NCI-H187 (cell line): Measurements from ENCODE around the gene MGLL.

Experiments
- DNase-seq, 2 experiments: peaks; one replicate each; lab custom pipeline; 2025; lab: John Stamatoyannopoulos, UW

The MGLL gene

DNA sequence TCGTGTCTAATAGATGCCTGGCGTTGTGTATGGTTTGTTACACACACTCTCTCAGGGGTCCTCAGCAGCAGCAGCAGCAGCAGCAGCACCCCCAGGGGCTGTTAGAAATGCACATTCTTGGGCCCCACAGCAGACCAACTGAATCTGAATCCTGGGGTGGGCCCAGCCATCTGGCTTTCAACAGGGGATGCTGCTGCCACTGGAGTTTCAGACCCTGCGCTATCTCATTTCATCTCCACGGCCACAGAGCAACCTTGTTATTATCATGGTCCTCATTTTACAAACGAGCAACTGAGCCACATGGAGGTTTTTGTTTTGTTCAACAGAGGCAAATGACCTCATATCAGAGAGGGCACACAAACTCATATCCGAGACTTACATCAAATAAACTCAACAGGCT lies 47.7 kb downstream of the MGLL start:
- DNase-seq, result no peak

DNA sequence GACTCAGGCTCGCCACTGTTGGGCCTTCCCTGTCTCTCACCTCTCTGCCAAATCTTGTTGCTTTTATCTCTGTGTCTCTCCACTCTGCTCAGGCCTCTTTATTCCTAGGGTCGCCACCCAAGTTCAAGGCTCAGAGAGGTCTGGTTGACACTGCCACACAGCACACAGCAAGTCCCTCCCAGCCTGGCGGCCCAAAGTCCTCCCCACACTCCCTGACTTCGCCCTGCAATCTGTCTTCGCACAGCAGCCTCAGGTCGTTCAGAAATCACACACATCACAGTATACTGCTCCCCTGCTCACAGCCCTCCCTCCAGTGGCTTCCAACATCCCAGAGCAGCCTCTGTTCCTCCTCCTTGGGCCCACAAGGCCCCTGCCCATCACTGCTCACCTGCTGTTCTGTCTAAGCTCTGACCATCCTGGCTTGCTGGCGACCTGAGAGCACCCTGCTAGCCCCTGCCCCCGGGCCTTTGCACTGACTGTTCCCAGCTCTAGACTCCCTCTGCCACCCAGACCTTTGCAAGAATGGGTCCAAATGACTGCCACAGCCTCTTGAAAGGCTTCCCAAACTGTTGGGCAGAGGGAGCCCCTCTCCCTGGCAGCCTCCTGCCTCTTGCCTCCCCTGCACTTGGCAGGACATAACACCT lies 48.4 kb downstream of the MGLL start:
- no peak for DNase-seq

DNA sequence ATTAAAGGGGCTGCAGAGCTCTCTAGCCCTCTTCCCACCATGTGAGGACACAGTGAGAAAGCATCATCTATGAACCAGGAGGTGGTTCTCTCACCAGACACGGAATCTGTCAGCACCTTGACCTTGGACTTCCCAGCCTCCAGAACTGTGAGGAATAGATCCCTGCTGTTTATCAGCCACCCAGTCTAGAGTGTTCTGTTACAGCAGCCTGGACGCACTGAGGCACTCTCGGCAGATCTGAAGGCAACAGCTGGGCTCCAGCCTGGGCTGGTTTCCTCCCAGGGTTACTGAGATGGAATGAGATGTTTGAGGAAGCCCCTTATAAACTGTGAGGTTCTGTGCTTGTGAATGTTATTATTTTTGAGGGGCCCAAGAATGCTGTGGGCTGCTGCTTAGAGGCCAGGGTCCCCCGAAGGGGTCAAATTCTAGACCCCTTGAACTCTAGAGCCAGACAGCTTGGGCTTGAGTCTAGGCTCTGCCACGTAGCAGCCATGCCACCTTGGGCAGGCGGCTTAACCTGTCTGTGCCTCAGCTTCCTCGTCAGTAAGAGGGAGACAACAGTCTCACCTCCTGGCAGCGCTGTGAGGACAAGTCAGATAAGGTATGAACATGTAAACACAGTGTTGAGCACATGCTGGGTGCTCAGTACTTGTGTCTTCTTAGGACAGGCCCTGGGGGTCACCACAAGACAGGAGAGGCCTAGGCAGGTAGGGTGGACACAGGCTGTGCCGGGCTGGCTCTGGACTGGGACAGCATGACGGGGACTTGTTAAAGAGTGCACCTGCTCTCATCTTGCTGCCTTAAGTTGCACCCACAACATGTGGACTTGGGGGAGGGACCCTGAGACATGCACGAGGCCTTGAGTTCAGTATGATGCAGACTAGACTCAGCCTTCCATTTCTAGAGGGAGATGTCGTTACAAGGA lies 49.2 kb downstream of the MGLL start:
- DNase-seq, result no peak

DNA sequence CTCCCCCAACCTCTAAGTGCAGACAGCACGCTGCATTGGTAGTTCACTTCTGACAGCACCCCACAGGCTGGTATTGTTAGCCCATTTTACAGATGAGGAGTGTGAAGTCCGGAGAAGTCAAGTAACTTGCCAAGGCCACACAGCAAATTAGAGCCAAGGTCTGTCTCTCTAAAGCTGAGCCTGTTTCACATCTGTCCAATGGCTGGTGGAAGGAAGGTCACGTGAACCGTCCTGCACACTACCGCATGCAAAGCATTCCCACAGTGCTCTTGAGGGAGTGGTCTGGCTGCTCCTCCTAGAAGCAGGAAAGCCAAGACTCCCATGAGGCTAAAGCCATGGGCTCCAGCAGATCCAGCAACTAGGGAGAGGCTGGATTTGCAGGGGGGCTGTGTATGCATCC lies 50.0 kb downstream of the MGLL start:
- no peak for DNase-seq

DNA sequence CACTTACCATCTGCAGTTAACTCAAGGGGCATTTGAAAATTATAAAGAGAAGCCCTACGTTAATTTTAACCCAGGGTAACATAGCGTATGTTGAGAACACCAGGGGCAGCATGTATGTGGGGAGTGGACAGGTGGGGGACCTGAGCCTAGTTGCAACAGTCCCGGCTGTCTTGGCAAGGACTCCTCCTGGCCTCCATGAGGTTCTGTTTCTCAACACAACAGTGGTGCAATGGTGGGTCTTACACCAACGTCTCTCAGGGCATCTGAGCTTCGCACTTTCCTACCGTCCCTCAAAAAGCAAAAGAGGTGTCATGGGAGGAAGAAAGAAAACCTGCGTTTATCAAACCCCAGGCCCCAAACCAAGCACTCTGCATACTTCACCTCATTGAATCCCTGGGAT lies 50.6 kb downstream of the MGLL start:
- no peak for DNase-seq

DNA sequence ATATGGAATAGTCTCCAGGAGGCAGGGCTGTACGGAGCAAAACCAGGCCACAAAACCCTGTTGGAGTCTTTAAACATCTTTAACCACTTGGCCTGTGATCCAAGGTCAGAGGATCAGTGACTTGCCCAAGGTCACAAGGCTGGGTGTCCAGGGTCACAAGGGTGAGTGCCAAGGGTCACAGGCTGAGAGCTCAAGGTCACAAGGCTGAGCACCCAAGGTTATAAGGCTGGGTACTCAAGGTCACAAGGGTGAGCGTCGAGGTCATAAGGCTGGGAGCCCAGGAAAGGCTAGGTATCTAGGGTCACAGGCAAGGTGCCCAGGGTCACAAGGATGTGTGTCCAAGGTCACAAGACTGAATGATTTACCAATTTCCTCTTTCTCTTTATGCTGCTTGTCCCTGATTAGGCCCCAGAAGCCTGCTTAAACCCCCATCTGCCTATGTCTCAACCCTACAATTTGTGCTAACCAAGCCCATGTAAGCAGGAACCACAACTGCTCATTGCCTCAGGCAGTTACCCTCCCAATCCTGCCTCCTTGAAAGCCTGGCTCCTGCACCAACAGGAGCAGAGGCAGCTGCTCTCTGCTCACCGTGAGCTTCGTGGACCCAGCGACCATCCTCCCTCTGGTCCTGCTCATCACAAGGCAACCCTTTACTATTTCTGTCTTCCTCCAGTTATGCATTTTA lies 51.5 kb downstream of the MGLL start:
- no peak for DNase-seq

DNA sequence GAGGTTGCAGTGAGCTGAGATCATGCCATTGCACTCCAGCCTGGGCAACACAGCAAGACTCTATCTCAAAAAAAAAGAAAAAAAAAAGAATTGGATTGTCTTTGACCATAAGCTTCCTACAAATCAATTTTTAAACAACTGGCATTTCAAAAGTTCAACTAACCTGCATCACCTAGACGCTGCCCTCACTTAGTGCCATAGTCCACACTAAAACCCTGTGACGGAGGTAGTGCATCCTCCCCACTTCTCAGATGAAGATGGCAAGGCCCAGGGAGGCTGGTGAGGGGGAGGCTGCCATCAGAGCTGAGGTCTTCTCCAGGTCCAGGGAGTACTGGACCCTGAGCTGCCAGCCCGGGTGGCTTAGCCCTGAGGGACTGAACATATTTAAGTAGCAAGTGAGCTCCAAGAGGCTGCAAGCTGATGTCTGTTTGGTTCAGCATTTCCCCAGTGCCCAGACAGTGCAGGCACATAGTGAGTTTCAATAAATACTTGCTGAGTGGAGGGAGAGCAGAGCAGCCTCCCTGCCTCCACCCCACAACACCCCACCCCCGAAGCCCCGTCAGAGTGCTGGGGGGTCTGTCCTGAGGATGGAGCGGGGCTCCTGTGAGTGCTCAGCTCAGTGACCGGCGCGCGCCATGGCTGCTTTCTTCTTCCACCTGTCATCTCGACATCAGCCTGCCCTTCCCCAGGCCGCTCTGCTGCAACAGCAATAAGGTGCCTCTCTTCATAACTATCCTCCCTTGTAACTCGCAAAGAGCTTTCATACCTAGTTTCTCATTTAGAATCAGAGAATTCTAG lies 52.8 kb downstream of the MGLL start:
- no peak for DNase-seq

DNA sequence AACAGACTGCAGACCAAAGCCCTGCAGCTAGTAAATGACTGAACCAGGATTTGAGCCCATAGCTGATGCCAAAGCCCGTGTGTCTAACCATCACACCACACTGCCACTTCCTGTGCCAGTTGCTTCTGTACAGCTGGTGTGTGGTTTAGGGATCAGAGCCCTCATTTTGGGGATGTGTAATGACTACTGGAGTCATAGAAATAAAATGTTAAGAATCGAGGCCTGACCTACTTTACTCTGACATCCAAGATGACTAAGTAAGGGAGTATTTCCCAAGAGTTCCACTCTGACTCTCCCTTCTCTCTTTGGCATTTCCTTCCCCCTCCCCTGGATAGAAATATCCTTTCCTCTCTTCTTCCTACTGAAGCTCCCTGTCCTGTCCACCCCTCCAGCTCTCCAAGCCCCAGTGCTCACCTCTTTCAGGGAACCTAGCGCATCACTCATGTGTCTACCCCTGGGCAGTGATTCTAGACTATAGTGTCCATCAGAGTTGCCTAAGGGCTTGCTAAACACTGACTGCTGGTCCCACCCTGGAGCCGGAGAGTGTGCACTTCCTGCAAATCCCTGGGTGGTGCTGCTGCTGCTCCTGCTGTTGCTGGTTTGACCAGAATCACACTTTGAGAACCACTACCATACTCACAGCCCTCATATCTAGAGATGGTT lies 53.8 kb downstream of the MGLL start:
- DNase-seq, result no peak

DNA sequence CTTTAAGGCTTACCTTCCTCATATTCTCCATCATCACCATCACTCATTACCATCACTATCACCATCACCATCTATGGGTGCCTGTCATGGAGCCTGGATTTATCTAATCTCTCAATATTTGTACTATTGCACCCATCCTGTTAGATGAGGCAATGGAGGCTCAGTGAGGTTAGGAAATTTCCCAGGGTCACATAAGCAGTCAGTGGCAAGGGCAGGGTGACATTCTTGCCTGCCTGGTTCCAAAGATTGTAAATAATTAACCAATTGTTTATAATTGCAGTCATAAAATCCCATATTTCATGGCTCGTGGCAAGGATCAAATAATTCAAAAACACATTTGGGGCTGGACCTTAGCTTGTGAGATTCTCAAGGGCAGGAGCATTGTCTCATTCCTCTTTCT lies 55.2 kb downstream of the MGLL start:
- DNase-seq, result no peak

DNA sequence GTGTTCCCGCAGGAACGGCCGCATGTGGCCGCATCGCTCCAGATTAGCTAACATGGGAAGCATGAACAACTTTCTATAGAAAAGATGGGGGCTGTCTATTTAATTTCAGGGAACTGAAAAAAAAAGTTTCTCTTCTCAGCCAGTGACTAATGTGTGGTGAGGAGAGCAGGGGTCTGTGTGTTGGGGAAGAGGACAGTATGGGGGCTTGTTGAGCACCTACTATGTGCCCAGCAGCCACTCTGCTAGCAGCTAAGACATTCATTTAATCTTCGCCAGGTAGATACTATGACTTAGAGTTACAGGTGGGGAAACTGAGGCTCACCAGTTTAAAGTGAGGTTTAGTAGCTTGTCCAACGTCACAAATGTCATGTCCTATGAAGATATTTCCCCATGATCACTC lies 56.6 kb downstream of the MGLL start:
- no peak for DNase-seq

DNA sequence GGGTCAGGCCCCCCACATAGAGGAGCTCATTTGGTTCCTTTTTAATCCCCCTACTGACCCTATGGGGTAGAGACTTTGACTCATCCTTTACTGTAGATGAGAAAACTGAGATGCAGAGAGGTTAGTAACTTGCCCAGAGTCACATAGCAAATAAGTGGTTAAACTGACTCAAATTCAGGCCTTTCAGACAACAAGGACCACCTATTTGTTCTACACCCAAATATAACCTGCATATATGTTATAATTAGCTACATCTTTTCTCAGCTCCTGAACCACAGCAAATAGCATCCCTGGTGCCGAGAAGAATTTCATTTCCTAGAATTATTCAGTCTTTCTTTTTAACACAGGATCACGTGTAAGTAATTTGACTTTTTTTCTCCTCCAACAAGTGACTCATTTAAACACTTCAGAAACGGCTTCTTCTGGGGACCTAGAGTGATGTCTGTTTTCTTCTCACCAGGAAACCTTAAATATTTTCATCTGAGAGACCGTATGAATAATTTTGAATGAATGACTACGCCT lies 57.4 kb downstream of the MGLL start:
- DNase-seq, result no peak

DNA sequence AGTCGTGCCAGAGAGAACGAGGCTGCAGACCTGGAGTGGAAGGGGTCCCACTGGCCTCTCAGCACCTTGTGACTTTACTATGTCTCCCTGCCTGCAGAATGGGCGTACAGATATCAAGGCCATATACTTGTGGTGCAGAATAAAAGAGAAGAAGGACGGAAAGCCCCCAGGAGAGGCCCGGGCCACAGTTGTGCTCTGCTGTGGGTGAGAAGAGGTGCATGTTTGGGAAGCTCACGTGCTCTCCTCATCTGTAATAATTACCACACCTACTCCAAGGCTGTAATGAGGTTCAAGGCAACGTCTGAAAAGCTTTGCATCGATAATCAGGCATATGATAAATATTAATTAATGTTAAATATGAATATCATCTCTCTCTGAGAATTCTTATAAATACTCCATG lies 58.0 kb downstream of the MGLL start:
- no peak for DNase-seq

DNA sequence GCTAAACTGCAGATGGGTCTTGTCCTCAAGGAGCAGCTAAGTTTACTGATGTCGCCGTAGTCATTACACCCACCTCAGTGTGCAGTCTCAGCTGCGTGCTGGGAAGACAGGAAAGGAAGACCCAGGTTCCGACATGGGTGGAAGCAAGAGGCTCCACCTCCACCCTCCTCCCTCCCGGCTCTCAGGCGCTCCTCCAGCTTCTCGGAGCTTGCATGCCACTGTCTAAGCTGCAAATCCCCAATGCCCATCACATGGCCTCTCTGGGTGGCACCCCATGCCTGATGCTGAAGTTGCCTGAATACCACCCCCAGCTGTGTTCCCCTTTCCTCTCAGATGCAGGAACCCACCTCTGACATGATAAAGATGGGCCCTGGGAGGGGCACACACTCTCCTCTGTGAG lies 58.5 kb downstream of the MGLL start:
- no peak for DNase-seq

DNA sequence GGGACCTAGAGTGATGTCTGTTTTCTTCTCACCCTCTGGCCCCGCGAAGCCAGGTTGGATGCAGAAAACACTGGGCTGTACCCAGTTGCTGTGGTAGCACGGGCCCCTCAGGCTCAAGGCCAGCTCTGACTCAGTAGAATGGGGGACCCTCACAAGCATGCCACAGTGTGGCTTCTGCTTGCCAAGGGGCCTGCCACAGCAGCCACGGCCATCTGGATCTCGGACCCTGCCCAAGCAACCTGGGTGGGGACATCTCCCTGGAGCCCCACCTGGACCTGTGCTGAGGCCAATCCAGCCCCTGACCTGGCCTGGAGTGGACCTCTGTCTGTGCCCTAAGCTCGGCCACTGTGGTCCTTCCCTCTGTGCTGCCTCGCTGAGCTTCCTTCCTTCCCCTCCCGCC lies 59.0 kb downstream of the MGLL start:
- DNase-seq, result no peak

DNA sequence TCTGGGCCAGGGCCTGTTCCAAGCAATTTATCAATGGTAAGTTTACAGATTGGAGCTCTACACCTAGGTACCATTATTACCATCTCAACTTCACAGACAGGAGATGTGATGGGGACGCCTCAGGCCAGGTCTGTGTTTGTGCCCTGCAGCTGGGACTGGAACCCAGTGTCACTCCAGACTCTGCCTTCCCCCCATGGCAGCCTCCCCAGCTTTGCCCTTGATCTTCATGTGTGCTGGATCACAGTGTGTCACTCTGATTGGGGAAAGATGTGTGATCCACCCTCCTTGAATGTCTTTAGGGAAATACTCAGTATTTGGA lies 59.6 kb downstream of the MGLL start:
- no peak for DNase-seq

DNA sequence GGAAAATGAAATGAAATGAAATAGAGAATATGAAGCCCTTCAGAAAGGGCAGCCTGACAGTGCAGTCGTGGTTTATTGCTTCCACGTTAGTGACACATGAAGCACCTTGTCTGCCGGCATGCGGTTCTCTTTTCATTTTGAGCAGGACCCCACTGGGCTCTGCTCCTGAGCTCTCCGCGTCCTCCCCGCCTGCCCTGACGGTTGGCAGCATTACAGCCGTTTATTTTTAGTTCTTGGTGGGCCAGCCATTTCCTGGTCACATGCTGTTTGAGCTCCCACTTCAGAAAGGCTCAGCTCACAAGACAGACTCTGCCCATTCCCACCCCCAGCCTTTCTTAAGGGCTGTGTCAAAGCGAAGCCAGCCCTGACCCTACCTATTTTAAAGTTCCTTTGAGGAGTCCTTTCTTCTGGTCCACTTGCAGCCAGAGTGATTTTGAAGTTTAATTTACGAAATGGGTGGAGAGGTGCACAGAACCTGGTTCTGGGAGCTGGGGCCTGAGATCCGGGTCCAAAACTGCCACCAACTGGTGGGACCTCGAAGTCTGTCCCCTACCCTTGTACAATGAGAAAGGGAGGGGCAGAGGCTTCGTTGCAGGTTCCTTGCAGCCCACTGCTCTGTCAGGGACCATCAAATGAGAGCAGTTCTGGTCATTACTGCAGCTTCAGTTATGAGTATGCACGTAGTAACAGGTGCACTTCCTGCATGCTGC lies 60.1 kb downstream of the MGLL start:
- peak; percentile 43 to 50 for DNase-seq

DNA sequence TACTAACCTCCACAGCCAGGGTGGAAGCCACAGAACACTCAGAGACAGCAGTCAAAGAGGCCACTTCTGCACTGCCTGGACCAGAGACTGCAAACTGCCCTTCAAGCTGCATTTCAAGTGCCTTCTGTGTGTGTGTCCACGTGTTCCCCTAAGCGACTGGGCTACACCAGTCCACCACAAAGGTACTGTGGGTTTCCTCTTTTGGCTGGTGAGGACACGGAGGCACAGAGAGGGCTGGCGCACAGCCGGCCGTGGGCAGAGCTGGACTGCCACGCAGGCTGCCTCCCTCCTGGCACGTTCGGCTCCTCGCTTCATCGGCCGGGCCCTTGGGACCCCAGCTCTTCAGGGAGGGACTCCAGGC lies 60.9 kb downstream of the MGLL start:
- peak; percentile 35 to 46 for DNase-seq

DNA sequence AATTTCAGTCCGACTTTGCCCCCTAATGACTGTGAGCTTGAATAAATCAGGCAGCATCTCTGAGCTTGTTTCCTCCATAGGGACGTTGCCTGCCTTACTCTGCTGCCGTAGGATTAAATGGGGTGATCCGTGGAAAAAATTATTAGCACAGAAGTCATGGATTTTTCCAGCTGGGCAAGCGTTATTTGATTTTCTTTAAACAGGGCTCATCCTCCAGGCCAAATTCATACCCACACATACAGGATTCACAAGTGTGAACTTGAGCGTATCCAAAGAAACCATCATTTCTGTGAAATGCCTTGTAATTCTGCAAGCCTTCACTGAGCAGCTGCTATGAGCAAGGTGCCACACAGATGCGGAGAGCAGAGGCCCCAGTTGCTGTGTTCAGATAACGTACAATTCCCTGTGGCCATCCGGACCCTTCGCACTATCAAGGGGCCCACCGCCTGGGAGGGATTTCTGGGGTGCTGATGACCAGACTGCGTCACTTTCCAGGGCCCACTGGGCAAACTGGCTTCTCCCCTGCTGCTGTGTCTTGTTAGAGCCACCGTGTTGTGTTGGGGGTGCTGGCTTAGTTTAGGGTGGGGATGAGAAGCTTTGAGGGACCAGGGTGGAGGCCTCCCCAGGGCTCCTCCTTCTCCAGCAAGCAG lies 61.4 kb downstream of the MGLL start:
- no peak for DNase-seq

DNA sequence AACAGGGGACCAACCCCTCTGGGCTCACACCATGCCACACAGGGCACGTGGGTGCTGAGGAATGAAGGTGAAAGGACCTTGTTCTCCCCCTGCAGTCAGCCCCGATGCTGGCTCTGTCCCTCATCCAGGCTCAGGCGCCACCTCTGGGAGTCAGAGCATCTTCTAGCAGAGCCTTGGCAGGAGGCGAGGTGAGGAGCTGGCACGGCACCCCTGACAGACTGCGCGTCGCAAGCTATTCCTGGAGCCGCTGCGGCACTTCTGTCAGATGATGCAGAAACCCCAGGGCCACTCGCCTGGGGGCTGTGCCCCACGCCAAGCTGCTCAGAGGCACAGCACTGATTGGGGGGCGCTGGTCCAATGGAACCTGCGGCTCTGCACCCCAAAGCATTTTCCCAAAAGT lies 62.0 kb downstream of the MGLL start:
- DNase-seq, result no peak

DNA sequence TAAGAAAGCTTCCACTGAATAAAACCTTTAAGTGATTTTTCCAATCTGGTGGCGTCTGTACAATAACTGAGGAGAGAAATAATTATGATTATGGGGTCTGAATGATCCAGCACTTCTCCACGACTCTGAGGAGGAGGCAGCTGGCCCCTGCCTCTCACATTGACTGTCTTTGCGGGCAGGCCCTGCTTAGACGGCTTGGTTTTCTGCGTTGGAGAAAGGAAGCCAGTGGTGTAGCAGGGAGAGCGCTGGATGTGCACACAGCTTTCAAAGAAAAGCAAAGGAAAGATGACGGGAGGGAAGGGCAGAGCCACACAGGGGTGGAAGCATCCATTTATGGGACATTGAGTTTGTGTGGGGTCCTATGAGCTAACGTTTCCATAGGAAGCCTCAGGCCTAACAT lies 62.5 kb downstream of the MGLL start:
- no peak for DNase-seq

DNA sequence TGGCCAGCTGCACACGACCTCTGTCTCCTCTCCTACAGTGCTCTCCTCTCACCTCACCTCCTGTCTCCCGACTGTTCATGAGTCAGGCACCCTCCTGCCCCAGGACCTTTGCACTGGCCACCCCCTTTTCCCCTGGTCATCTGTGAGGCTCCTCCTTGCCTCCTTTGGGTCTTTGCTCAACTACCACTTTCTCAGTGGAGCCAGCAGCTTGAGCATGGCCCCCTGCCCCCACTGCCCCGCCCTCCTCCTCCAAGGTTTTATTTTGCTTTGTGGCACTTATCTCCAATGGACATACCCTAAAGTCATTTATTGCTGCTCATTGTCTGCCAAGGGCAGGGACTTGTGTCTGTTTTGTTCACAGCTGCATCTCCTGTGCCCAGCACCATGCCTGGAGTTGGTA lies 64.3 kb downstream of the MGLL start:
- no peak for DNase-seq
